GM04504 (cell line): ENCODE results near the gene ZNF641.
"Not testable (repeated sequence)": the region's sequence is repeated elsewhere in the genome, so short reads cannot be mapped to it uniquely, and the experiment has no call there.

Experiments used
- DNase-seq: peaks from one replicate; pipeline ENCODE4 v3.0.0-alpha.2; 2012; ENCODE audit warnings: low read depth

The ZNF641 gene

GRCh38 chr12:48334808-48335207 is 15.9 kb downstream of the ZNF641 start:
- DNase-seq, result no peak

- DNase-seq, result not testable (repeated sequence)
Measured at GRCh38 chr12:48333680-48334079, 17.0 kb downstream of the ZNF641 start.

- DNase-seq, result no peak
Measured at GRCh38 chr12:48331399-48331798, 19.3 kb downstream of the ZNF641 start.

- no peak for DNase-seq
Measured at GRCh38 chr12:48329199-48329939, 21.4 kb downstream of the ZNF641 start.

- no peak for DNase-seq
Measured at GRCh38 chr12:48316491-48316890, 34.2 kb downstream of the ZNF641 start.

GRCh38 chr12:48311313-48311712 is 39.4 kb downstream of the ZNF641 start:
- no peak for DNase-seq

GRCh38 chr12:48307269-48307668 is 43.5 kb downstream of the ZNF641 start:
- DNase-seq, result no peak

GRCh38 chr12:48305190-48305589 is 45.5 kb downstream of the ZNF641 start:
- no peak for DNase-seq

- no peak for DNase-seq
Measured at GRCh38 chr12:48302161-48302911, 48.4 kb downstream of the ZNF641 start.

GRCh38 chr12:48300774-48301173 is 49.9 kb downstream of the ZNF641 start:
- DNase-seq, result no peak

GRCh38 chr12:48296586-48297282 is 54.0 kb downstream of the ZNF641 start:
- DNase-seq, result peak; percentile 17

GRCh38 chr12:48292040-48292439 is 58.7 kb downstream of the ZNF641 start:
- no peak for DNase-seq

GRCh38 chr12:48291511-48291910 is 59.2 kb downstream of the ZNF641 start:
- DNase-seq, result no peak

GRCh38 chr12:48288387-48289268 is 62.1 kb downstream of the ZNF641 start:
- DNase-seq, result no peak
